IPS-15b (cell line): ENCODE data around the gene CCND3.

Experiments
- H3K27me3 ChIP-seq: one replicate; pipeline ENCODE4 v1.6.1; 2013; ENCODE audit warnings: low read length; ENCODE audit not compliant: control insufficient read depth, insufficient read depth
- H3K36me3 ChIP-seq: one replicate; pipeline ENCODE4 v1.6.1; 2013; ENCODE audit warnings: low read length; ENCODE audit not compliant: control insufficient read depth, insufficient read depth
- H3K4me1 ChIP-seq: one replicate; pipeline ENCODE4 v1.6.1; 2013; ENCODE audit warnings: mild to moderate bottlenecking, low read length; ENCODE audit not compliant: control insufficient read depth, insufficient read depth
- H3K4me3 ChIP-seq: one replicate; pipeline ENCODE4 v1.5.1; 2013; ENCODE audit warnings: low read depth, low read length
- H3K9ac ChIP-seq: one replicate; pipeline ENCODE4 v1.6.1; 2013; ENCODE audit warnings: low read depth, mild to moderate bottlenecking, low read length
- H3K9me3 ChIP-seq: one replicate; pipeline ENCODE4 v1.6.1; 2013; ENCODE audit warnings: mild to moderate bottlenecking, low read length; ENCODE audit not compliant: control insufficient read depth, insufficient read depth

CCND3 gene

DNA sequence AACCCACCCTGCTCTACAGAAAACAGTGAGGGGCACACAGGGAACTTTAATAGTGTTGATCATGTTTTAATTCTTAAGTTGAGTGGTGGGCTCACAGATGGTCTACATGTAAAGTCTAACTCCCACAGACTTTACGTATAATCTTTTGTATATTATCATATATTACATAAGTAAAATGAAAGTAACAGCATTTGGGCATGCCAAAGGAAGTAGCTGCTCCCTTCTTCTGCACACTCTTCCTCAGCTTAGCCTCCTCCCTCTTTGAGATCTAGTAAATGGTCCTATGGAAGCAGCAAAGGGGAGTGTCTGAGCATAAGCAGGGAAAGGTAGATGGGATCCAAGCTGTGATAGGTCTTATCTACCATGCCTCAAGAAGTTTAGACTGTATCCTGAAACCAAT, 31.9 kb downstream of the CCND3 start:
- Histone ChIP-seq H3K9me3 (no peaks in the 10 kb centered on the region), H3K27me3 (no peaks in the 10 kb centered on the region), H3K36me3 (peaks cover 16% of the 10 kb centered on the region), H3K4me3 (no peak overlapping the region), H3K9ac (no peak overlapping the region), H3K4me1 (no peaks in the 10 kb centered on the region)

DNA sequence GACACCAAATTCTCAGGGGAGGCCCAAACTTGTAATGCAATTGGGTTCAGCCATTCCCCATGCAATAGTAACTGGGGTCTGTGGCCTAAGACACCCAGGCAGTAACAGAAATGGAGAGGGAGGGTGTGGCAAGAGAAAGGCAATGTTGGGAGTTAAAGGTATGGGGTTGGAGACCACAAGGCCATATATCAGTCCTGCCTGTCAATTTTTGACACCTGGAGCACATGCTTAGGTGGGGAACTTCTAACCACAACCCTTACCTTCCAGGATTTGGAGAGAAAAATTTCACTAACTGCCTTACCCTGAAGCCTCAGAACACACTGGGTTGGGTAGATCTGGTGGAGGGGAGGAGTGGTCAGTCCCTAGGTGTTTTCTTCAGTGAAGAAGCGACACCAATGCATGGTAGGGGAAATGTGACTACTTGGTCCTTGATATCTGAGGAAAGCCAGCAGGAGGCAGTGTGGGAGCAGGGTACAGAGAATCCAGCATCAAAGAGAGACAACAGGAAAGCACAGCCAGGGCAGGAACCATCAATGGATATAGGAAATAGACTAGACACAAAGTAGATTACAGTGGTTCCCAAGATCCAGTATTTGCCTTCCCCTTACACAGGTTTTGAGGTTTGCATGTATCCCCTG, 39.6 kb downstream of the CCND3 start:
- Histone ChIP-seq H3K4me1 (no peaks in the 10 kb centered on the region), H3K4me3 (no peak overlapping the region), H3K9ac (no peak overlapping the region), H3K36me3 (peaks cover 10% of the 10 kb centered on the region), H3K9me3 (no peaks in the 10 kb centered on the region), H3K27me3 (no peaks in the 10 kb centered on the region)

DNA sequence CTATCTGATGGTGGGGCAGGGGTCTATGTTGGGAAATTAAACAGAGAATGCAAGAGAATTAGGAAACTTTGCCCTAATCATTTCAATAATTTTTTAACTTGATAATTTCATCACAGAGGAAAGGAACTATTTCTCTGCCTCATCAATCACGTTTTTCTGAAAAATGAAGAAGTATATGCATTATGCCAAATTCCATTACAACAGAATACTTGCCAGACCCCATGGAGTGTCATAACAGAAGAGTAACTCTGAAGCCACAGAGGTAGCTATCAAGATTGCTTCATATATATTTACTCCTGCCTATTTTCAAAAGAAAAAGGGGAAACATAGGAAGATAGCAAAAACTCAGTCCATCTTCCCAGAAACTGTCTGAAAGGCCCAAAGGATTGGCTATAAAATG, 40.7 kb downstream of the CCND3 start:
- H3K27me3 ChIP-seq, result no peaks in the 10 kb centered on the region
- H3K4me3 ChIP-seq, result no peak overlapping the region
- H3K9ac ChIP-seq, result no peak overlapping the region
- peaks cover 5% of the 10 kb centered on the region for H3K4me1 ChIP-seq
- H3K36me3 ChIP-seq, result peaks cover 3% of the 10 kb centered on the region
- no peaks in the 10 kb centered on the region for H3K9me3 ChIP-seq

DNA sequence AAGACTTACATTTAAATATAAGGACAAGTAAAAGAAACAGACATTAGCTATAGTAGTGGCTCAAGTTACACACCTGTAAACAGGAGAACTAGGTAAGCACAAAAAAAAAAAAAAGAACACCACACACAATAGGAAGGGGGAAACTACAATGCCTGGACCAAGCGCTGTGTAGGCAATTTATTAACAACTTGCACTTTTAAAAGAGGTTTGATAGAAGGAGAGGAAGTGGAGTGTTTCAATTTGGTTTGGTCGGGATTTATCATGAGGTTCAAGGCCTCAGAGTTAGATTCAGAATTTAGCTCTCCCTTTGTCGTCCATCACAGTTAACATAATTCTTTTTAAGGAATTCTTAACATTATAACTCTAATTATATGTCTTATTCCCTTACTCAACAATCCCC, 45.3 kb downstream of the CCND3 start:
- H3K27me3 ChIP-seq, result no peaks in the 10 kb centered on the region
- H3K9ac ChIP-seq, result peak overlapping the region; percentile 24
- peak overlapping the region; percentile 69 for H3K4me3 ChIP-seq
- H3K36me3 ChIP-seq, result no peaks in the 10 kb centered on the region
- H3K4me1 ChIP-seq, result peaks cover 12% of the 10 kb centered on the region
- H3K9me3 ChIP-seq, result no peaks in the 10 kb centered on the region

DNA sequence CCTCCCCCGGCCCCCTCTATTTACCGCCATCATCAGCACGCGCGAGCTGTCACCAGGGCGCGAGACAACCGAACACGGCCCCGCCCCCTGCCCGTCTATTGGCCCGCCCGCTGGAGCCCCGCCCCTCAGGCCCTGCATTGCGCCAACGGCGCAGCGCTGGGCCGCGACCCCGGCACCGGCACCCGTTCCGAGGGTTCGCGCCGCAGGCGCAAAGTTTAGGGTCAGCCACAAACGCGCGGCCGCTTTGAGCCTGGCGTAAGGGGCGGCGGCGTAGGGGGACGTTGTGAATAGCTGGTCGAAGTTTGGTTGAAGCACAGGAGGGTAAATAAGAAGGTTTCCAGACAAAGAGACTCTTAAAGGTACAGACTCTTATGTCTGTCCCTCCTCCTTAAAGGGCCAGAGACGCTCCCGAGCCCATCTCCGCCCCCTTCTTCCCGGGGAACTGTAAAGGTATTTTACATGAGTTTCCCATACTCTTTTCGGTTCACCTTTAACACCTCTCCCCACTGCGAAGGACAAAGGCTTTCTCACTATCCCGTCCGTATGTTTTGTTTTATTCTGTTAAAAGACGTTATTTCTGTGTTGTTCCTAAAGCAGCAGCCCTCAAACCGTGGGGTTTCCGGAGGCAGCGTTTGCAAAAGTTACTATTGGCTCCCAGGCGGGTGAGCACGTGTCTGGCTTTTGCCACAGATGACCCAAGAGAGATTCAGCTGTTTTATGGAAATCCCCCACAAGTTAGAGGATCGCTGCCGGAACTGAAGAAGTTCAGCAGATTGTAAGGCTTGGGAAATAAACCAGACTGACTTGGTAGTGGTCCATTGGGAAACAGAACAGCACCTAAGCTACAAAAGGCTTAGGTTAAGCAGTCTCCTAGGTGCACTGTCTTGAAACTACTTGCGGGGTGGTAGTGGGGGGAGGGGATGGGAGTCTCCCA, 46.0 kb downstream of the CCND3 start, which contains the start of gene USP49:
TSS of gene USP49 (minus strand) at position 76 of the 934 bp plus-strand sequence. CDS start 88,392 bp downstream, outside the sequence.
- Histone ChIP-seq H3K4me1 (peaks cover 12% of the 10 kb centered on the region), H3K27me3 (no peaks in the 10 kb centered on the region), H3K36me3 (no peaks in the 10 kb centered on the region), H3K4me3 (peak within 1 kb of the TSS; percentile 97), H3K9ac (peak within 1 kb of the TSS; percentile 93), H3K9me3 (no peaks in the 10 kb centered on the region)

DNA sequence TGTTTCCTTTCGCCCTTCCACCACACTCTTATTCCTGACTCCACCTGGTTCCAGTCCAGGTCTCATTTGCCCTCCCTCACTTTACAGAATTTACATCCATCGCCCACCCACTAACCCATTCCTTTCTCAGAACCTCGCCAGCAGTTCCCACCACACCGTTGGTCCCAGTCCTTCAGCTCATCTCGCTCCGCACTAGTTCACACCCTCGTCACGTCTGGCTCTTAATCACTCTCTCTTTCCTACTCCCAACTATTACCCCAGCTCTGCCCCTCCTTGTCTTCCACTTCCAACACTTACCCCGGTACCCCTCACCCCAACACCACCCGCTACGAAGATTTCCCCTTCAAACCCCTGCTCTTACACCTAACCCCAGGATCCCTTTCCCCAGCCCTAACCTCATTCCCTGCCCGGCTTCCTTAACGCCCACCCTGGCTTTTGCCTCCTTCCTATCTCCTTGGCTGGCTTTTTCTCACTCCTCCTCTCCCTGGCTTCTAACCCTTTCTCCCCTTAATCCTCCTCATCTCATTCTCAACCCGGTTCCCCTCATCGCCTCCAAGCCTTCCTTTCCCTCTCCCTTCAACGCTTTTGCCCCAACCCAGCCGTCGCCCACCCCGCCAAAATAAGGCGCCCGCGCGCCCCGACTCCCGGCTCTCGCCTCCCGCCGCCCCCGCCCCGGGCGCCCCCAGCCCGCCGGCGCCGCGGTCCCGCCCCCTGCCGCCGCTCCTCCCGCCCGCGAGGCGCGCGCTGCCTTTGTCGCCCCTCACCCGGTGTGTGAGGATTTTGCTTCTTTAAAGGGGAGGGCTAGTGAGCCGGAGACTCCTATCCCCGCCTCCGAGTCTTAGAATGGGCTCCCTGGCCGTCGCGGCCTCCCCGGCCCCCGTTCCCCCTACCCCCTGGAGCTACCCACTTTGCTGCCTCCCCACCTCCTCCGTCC, 47.0 kb downstream of the CCND3 start:
- peak overlapping the region; percentile 93 for H3K9ac ChIP-seq
- no peaks in the 10 kb centered on the region for H3K27me3 ChIP-seq
- no peaks in the 10 kb centered on the region for H3K9me3 ChIP-seq
- peaks cover 12% of the 10 kb centered on the region for H3K4me1 ChIP-seq
- H3K4me3 ChIP-seq, result peak overlapping the region; percentile 97
- no peaks in the 10 kb centered on the region for H3K36me3 ChIP-seq

DNA sequence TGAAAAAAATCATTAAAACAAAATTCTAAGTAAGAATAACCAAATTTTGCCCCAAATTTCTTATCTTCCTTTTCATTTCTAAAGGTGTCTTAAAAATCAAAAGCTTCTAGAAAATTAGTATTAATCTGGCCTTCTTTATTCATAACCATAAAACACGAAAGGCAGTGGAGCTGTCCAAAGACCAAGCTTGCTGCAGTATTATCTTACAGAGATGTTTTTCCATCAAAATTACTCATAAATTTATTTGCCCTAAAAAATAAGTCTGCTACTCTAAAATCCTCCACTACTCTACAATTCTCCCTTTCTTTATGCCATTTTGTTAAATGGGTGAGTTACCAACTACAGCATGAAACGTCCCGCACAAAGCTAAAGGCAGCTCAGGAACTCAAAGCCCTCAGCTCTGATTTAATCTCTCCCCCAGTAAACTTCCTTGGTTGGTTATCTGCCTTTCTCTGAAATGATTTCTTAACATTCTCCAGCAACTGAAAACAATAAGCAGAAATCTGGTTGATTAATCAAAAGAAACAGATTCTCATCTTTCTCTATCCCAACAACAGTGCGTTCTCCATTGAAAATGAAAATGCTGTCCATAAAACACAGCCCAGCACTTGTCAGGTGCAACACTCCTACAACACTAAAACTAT, 48.6 kb downstream of the CCND3 start:
- Histone ChIP-seq H3K4me1 (peaks cover 12% of the 10 kb centered on the region), H3K27me3 (no peaks in the 10 kb centered on the region), H3K4me3 (peak overlapping the region; percentile 97), H3K9ac (no peak overlapping the region), H3K9me3 (no peaks in the 10 kb centered on the region), H3K36me3 (no peaks in the 10 kb centered on the region)

DNA sequence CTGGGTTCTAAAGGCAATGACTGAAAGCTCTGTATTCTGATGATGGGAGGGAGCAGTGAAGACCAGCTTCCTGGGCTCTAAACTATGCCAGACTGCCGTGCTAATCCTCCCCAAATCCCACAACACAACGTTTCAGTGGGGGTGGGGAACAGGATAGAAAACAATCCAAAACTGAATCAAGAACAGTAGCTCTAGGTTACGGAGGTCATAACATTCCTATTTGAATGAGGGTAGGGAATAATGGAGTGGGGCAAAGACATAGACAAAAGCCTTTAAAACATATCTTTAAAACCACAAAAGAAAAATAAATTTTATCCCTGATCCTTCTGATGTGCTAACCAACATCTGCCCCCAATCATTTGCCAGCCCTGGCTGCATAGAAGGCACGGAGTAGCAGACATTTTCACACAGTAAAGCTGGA, 54.3 kb downstream of the CCND3 start:
- H3K4me3 ChIP-seq, result no peak overlapping the region
- H3K36me3 ChIP-seq, result no peaks in the 10 kb centered on the region
- H3K9ac ChIP-seq, result no peak overlapping the region
- no peaks in the 10 kb centered on the region for H3K27me3 ChIP-seq
- no peaks in the 10 kb centered on the region for H3K9me3 ChIP-seq
- H3K4me1 ChIP-seq, result peaks cover 6% of the 10 kb centered on the region

DNA sequence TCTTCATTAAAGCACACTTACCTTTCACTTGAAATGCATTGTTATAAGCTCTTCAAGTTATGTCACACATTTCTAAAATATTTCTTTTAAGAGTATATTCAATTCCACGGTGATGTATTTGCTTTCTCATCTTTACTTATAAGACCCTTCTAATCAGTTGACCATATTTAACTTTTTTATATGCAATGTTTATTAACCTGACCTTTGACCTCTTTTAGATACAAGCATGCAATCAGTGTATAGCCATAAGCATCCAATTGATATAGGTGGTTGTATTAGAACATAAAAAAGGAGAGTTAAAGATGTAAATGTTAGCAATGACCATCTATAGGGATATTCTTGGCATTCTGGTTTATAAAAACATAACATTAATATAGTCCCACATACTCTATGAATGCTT, 55.7 kb downstream of the CCND3 start:
- no peaks in the 10 kb centered on the region for H3K27me3 ChIP-seq
- no peak overlapping the region for H3K4me3 ChIP-seq
- no peaks in the 10 kb centered on the region for H3K9me3 ChIP-seq
- H3K36me3 ChIP-seq, result no peaks in the 10 kb centered on the region
- H3K9ac ChIP-seq, result no peak overlapping the region
- peaks cover 6% of the 10 kb centered on the region for H3K4me1 ChIP-seq

DNA sequence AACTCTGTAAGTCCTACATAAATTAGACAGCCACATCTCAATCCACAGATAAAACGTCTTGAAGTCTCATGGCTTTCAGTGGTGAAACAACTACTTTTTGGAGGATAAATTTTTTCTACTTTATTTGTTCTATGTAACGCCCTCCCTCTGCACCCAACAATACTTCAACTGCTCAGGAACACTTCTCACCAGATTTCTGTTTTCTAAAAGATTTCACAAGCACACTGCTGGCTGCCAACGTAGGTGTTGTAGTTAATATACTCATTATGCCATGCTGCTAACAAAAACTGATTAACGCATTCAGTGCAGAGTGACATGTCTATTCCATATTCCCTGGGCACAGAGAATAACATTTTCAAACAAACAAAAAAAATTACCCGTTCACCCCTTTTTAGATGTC, 56.7 kb downstream of the CCND3 start:
- H3K9ac ChIP-seq, result no peak overlapping the region
- H3K4me1 ChIP-seq, result peaks cover 6% of the 10 kb centered on the region
- no peaks in the 10 kb centered on the region for H3K9me3 ChIP-seq
- no peaks in the 10 kb centered on the region for H3K36me3 ChIP-seq
- H3K4me3 ChIP-seq, result no peak overlapping the region
- H3K27me3 ChIP-seq, result no peaks in the 10 kb centered on the region
